Endothelial cell of umbilical vein (primary cell): Measurements from ENCODE around the gene ZMPSTE24. TPM values are rescaled to one million over a fixed set of nuclear protein-coding genes. Genes with fewer than 3 reads are reported as not detected.

Experiments used
- BruUV-seq: library from RNA; stranded (reverse); fragments of 400-500 nt; replicated peaks from 2 replicates; lab custom pipeline; 2021; lab: Mats Ljungman, UMichigan
- CTCF ChIA-PET: fragments of 300-600, 350-600 bp; sonication (Branson Sonifier 250); formaldehyde crosslinking; loops from one replicate; lab custom pipeline; 2021; ENCODE audit warnings: antibody characterized with exemption, inconsistent platforms; lab: Charles Lee
- POLR2A ChIA-PET: fragments of 300-600, 350-600 bp; sonication (Branson Sonifier 250); formaldehyde crosslinking; loops from one replicate; lab custom pipeline; 2021; ENCODE audit warnings: antibody characterized with exemption, inconsistent platforms; lab: Charles Lee
- DNase-seq: peaks from one replicate; pipeline ENCODE4 v3.0.0-alpha.2; 2011; ENCODE audit warnings: low read depth, low spot score
- FAIRE-seq: peaks from 2 replicates; lab custom pipeline; 2011; peaks lifted over from hg19 to GRCh38; lab: Jason Lieb, UNC
- H2AFZ ChIP-seq: 2 replicates; pipeline ENCODE4 v1.6.0; 2012; ENCODE audit warnings: low read depth, low read length, control low read depth, inconsistent platforms
- H3K27ac ChIP-seq: 2 replicates; pipeline ENCODE4 v1.5.1; 2011; ENCODE audit warnings: low read depth, mild to moderate bottlenecking, control low read depth, low read length, moderate library complexity; ENCODE audit not compliant: insufficient read depth
- H3K27me3 ChIP-seq, 2 experiments: 2 replicates each; pipeline versions ENCODE4 v1.6.0 to v1.6.1; 2011; ENCODE audit warnings: low read length in 2 of 2, mixed read lengths in 1 of 2; ENCODE audit not compliant: control insufficient read depth in 2 of 2, insufficient read depth in 2 of 2
- H3K36me3 ChIP-seq, 2 experiments: 2 replicates in 1 of 2; 3 replicates in 1 of 2; pipeline ENCODE4 v1.5.1; 2011; ENCODE audit warnings: low read length in 2 of 2, mild to moderate bottlenecking in 1 of 2, moderate library complexity in 1 of 2; ENCODE audit not compliant: control insufficient read depth in 2 of 2, insufficient read depth in 2 of 2; ENCODE audit errors: extremely low read depth in 1 of 2
- H3K4me1 ChIP-seq: 3 replicates; pipeline ENCODE4 v1.5.1; 2011; ENCODE audit warnings: mild to moderate bottlenecking, low read length; ENCODE audit not compliant: control insufficient read depth, insufficient read depth; ENCODE audit errors: extremely low read depth
- H3K4me2 ChIP-seq: 2 replicates; pipeline ENCODE4 v1.6.1; 2011; ENCODE audit warnings: low read length, control low read depth, mixed read lengths; ENCODE audit not compliant: insufficient read depth
- H3K4me3 ChIP-seq, 3 experiments: fragments of 200-600 bp in 1 of 3; sonication (generic), shearing (Covaris generic) in 1 of 3; replicated peaks in 1 of 3; 2 replicates each; pipeline ENCODE4 v1.5.1; 2011 to 2016; ENCODE audit warnings: control low read depth in 3 of 3, low read length in 3 of 3, mild to moderate bottlenecking in 2 of 3, inconsistent platforms in 1 of 3, low read depth in 1 of 3, moderate library complexity in 1 of 3; ENCODE audit not compliant: insufficient read depth in 1 of 3
- H3K79me2 ChIP-seq: 2 replicates; pipeline ENCODE4 v1.6.0; 2012; ENCODE audit warnings: low read length, inconsistent platforms; ENCODE audit not compliant: control insufficient read depth, insufficient read depth
- H3K9ac ChIP-seq: replicated peaks from 2 replicates; pipeline ENCODE3; 2011; ENCODE audit warnings: low read length, control low read depth; ENCODE audit not compliant: insufficient read depth; ENCODE audit errors: extremely low read depth
- H3K9me1 ChIP-seq: replicated peaks from 3 replicates; pipeline ENCODE4 v1.6.0; 2011; ENCODE audit warnings: mild to moderate bottlenecking, low read length; ENCODE audit not compliant: control insufficient read depth, insufficient read depth; ENCODE audit errors: extremely low read depth
- H3K9me3 ChIP-seq: replicated peaks from 2 replicates; pipeline ENCODE4 v1.5.1; 2012; ENCODE audit warnings: low read length, inconsistent platforms; ENCODE audit not compliant: control insufficient read depth, insufficient read depth
- H4K20me1 ChIP-seq: replicated peaks from 2 replicates; pipeline ENCODE3; 2011; ENCODE audit warnings: mild to moderate bottlenecking, low read length; ENCODE audit not compliant: control insufficient read depth, insufficient read depth; ENCODE audit errors: extremely low read depth
- CTCF ChIP-seq, 2 donors: IDR thresholded peaks; 1 replicate in 1 of 2; 2 replicates in 1 of 2; pipeline ENCODE4 v1.5.1; 2011; ENCODE audit warnings: low read length in 2 of 2, mild to moderate bottlenecking in 2 of 2, moderate library complexity in 2 of 2, control low read depth in 1 of 2, inconsistent platforms in 1 of 2, low read depth in 1 of 2; ENCODE audit not compliant: insufficient read depth in 1 of 2; ENCODE audit errors: extremely low read depth in 1 of 2
- EZH2 ChIP-seq: IDR thresholded peaks from 2 replicates; pipeline ENCODE4 v1.6.1; 2012; ENCODE audit warnings: borderline replicate concordance, low read depth, mild to moderate bottlenecking, moderate library complexity, low read length, inconsistent platforms; ENCODE audit not compliant: severe bottlenecking
- FOS ChIP-seq: IDR thresholded peaks from 2 replicates; pipeline ENCODE4 v1.6.1; 2011; ENCODE audit warnings: mild to moderate bottlenecking, low read length, moderate library complexity, borderline replicate concordance; ENCODE audit not compliant: insufficient read depth
- GATA2 ChIP-seq: IDR thresholded peaks from 2 replicates; pipeline ENCODE4 v1.7.0; 2011; ENCODE audit warnings: low read depth, mild to moderate bottlenecking, moderate library complexity, mixed read lengths, low read length; ENCODE audit not compliant: insufficient read length, insufficient read depth
- JUN ChIP-seq: IDR thresholded peaks from 2 replicates; pipeline ENCODE4 v1.6.1; 2011; ENCODE audit warnings: borderline replicate concordance, low read depth; ENCODE audit not compliant: insufficient read length, insufficient read depth
- MYC ChIP-seq: IDR thresholded peaks from one replicate; pipeline ENCODE4 v1.6.1; 2011; ENCODE audit warnings: mild to moderate bottlenecking, low read depth, low read length
- POLR2A ChIP-seq: IDR thresholded peaks from 2 replicates; pipeline ENCODE4 v1.6.1; 2012; ENCODE audit warnings: low read depth, mild to moderate bottlenecking, control low read depth, low read length
- POLR2AphosphoS5 ChIP-seq: IDR thresholded peaks from 2 replicates; pipeline ENCODE4 v1.6.1; 2012; ENCODE audit warnings: low read depth, mild to moderate bottlenecking, control low read depth, low read length, moderate library complexity; ENCODE audit not compliant: insufficient read depth
- dilution Hi-C: fragments of 300-500 bp; cut with MboI; formaldehyde crosslinking; loops from one replicate; pipeline ENCODE4 v1.15.0; 2019; ENCODE audit warnings: low sequenced_read_pairs; ENCODE audit not compliant: extremely low pct_ligation_motif_present
- intact Hi-C: fragments of 100-400 bp; cut with micrococcal nuclease; formaldehyde crosslinking; loops from one replicate; pipeline ENCODE4 v1.10.0; 2022
- polyA plus RNA-seq, 4 experiments: library from polyadenylated mRNA; depleted of rRNA in 3 of 4; stranded (reverse) in 3 of 4; unstranded in 1 of 4; fragments of >200 nt; gene quantifications; 2 replicates each; pipeline versions ENCODE4 v1.2.1 to v1.2.3, GENCODE V29; 2011 to 2012; ENCODE audit warnings: missing spikeins in 1 of 4
- total RNA-seq: library from RNA; stranded (reverse); gene quantifications from 2 replicates; pipeline ENCODE4 v1.2.3, GENCODE V29; 2021
- TF ChIP-seq, protein P1 (sequence below): IDR thresholded peaks from 2 replicates; pipeline ENCODE4 v1.6.1; 2011; ENCODE audit not compliant: insufficient read depth, insufficient read length

The ZMPSTE24 gene
- total and polyA plus RNA-seq, 2 donors (not counting 3 experiments of a cell fraction or from before 2014, with no cell fraction given), result 16.9 to 44.7 TPM

DNA sequence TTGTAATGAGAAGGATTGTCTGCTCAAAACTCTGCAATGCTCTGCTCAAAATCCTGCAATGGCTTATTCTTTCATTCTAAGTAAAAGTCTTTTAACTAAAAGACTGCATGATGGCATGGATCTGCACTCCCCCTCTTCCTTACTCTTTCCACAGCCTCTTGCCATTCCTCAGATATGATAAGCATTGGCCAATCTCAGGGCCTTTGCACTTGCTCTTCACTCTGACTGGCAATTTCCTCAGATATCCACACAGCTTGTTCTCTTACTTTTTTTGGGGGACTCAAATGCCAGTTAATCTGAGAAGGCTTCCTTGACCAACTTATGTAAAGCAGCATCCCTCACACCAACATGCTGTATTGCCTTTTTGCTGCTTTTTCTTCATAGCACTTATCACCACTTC lies 2.8 kb upstream of the ZMPSTE24 start:
- Histone ChIP-seq H3K4me2 (no peak overlapping the region), H3K36me3 (peaks cover 0 to under 1% of the 10 kb centered on the region in 2 experiments), H3K9me1 (no peaks in the 10 kb centered on the region), H3K27me3 (no peaks in the 10 kb centered on the region), H4K20me1 (no peaks in the 10 kb centered on the region), H3K4me1 (peaks cover 9% of the 10 kb centered on the region), H3K9ac (no peak overlapping the region), H3K4me3 (no peak overlapping the region), H2AFZ (no peak overlapping the region), H3K9me3 (no peaks in the 10 kb centered on the region), H3K27ac (no peak overlapping the region), H3K79me2 (peaks cover 25% of the 10 kb centered on the region)
- no TSS peak for BruUV-seq
- ChIA-PET POLR2A (no interaction called here), CTCF (no interaction called here)
- intact Hi-C loops, result loop anchor here (5.0 kb wide), 1 partner anchor 213 kb away; the partner anchor contains the start of gene CAP1
- TF ChIP-seq MYC (no peak), JUN (no peak), POLR2AphosphoS5 (no peak), EZH2 (no peak), GATA2 (no peak), POLR2A (no peak), CTCF (IDR thresholded peaks at IDR 0.05; ENCODE audit: extremely low read depth in 1 of 2, insufficient read depth in 1 of 2, low read depth in 1 of 2, low read length in 2 of 2) (no peak), FOS (no peak)
- TF ChIP-seq, protein P1, sequence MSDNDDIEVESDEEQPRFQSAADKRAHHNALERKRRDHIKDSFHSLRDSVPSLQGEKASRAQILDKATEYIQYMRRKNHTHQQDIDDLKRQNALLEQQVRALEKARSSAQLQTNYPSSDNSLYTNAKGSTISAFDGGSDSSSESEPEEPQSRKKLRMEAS, result no peak
- dilution Hi-C loops, result no loop called here
- FAIRE-seq (no peak), DNase-seq (no peak)
